Spleen (tissue), 7 donors: Measurements from ENCODE around the gene DUSP9.

ENCODE experiments used
- CTCF ChIP-seq, 11 experiments: fragments of 200-600 bp in 7 of 11; fragments of 450-650 bp in 4 of 11; sonication (generic) in 4 of 11; IDR thresholded peaks in 8 of 11; conservative IDR thresholded peaks in 3 of 11; 1 replicate in 7 of 11; 2 replicates in 4 of 11; pipeline versions ENCODE4 v1.4.0 to v1.8.0; 2016 to 2021; ENCODE audit warnings: antibody characterized with exemption in 11 of 11, inconsistent platforms in 4 of 11, mild to moderate bottlenecking in 1 of 11
- POLR2A ChIP-seq, 3 donors: fragments of 450-650 bp; IDR thresholded peaks; one replicate each; pipeline ENCODE4 v1.5.1; 2017; ENCODE audit warnings: antibody characterized with exemption in 3 of 3, mild to moderate bottlenecking in 1 of 3
- donor health status: DM: no; HTN: no; CAD: no; lungs with moderate emphysema.
- donor health status: DM: no; HTN: no; CAD: no.
- donor health status: DM: no; HTN: no; CAD: no.

- TF ChIP-seq POLR2A (IDR thresholded peaks at IDR 0.05) (no peak), CTCF (IDR thresholded peaks at IDR 0.05 in 8 of 11, conservative IDR thresholded peaks at IDR 0.05 in 3 of 11) (no peak)
Observed at GRCh38 chrX:153645151-153645550, 1.9 kb upstream of the DUSP9 start.
